Liver (tissue), 9 donors: ENCODE results near the gene CACNA2D1. TPM values are rescaled to one million over a fixed set of nuclear protein-coding genes. Genes with fewer than 3 reads are reported as not detected.

Experiments
- DNase-seq: peaks from one replicate; pipeline ENCODE4 v3.0.0-alpha.2; 2017; ENCODE audit warnings: low spot score
- H3K27ac ChIP-seq, 2 donors: one replicate each; pipeline ENCODE4 v1.7.0; 2013; ENCODE audit warnings: inconsistent platforms in 2 of 2, low read length in 2 of 2, control low read depth in 1 of 2, low read depth in 1 of 2, mild to moderate bottlenecking in 1 of 2
- H3K27me3 ChIP-seq, 4 donors: one replicate each; pipeline versions ENCODE4 v1.6.1 to v1.7.0; 2013; ENCODE audit warnings: low read length in 3 of 4, inconsistent platforms in 1 of 4, mild to moderate bottlenecking in 1 of 4, moderate library complexity in 1 of 4; ENCODE audit not compliant: control insufficient read depth in 4 of 4, insufficient read depth in 4 of 4
- H3K36me3 ChIP-seq, 4 donors: one replicate each; pipeline versions ENCODE4 v1.6.1 to v1.7.0; 2013; ENCODE audit warnings: low read length in 3 of 4, mild to moderate bottlenecking in 3 of 4, low read depth in 1 of 4, moderate library complexity in 1 of 4; ENCODE audit not compliant: control insufficient read depth in 4 of 4, insufficient read depth in 3 of 4
- H3K4me1 ChIP-seq, 4 donors: one replicate each; pipeline versions ENCODE4 v1.6.1 to v1.7.0; 2013; ENCODE audit warnings: low read length in 3 of 4, mild to moderate bottlenecking in 3 of 4, moderate library complexity in 1 of 4; ENCODE audit not compliant: control insufficient read depth in 4 of 4, insufficient read depth in 4 of 4
- H3K4me3 ChIP-seq, 3 donors: one replicate each; pipeline versions ENCODE4 v1.6.1 to v1.7.0; 2013; ENCODE audit warnings: low read length in 3 of 3, control low read depth in 1 of 3, low read depth in 1 of 3, mild to moderate bottlenecking in 1 of 3
- H3K9ac ChIP-seq, 2 donors: one replicate each; pipeline ENCODE4 v1.7.0; 2013; ENCODE audit warnings: low read length in 2 of 2, mild to moderate bottlenecking in 2 of 2, moderate library complexity in 2 of 2, control low read depth in 1 of 2, low read depth in 1 of 2
- H3K9me3 ChIP-seq, 4 donors: one replicate each; pipeline versions ENCODE4 v1.6.1 to v1.7.0; 2013; ENCODE audit warnings: low read length in 3 of 4; ENCODE audit not compliant: control insufficient read depth in 4 of 4
- ATF3 ChIP-seq: IDR thresholded peaks from 2 replicates; pipeline ENCODE4 v1.6.1; 2016; ENCODE audit warnings: antibody characterized with exemption
- CTCF ChIP-seq: fragments of 150-350 bp; IDR thresholded peaks from 2 replicates; pipeline ENCODE4 v1.5.1; 2017; ENCODE audit warnings: improper control_type of control experiment, low read depth, low read length; ENCODE audit not compliant: missing input control
- EGR1 ChIP-seq, 2 donors: IDR thresholded peaks; 2 replicates each; pipeline ENCODE4 v1.6.1; 2016 to 2018; ENCODE audit warnings: antibody characterized with exemption in 2 of 2, low read depth in 2 of 2
- FOXA1 ChIP-seq: IDR thresholded peaks from 2 replicates; pipeline ENCODE4 v1.6.1; 2016; ENCODE audit warnings: antibody characterized with exemption
- FOXA2 ChIP-seq: IDR thresholded peaks from 2 replicates; pipeline ENCODE4 v1.6.1; 2016; ENCODE audit warnings: antibody characterized with exemption
- GABPA ChIP-seq, 2 donors: IDR thresholded peaks in 1 of 2; conservative IDR thresholded peaks in 1 of 2; 2 replicates each; pipeline ENCODE4 v1.6.1; 2016; ENCODE audit warnings: antibody characterized with exemption in 2 of 2, mild to moderate bottlenecking in 1 of 2, moderate library complexity in 1 of 2
- HNF4A ChIP-seq, 2 donors: conservative IDR thresholded peaks; 2 replicates each; pipeline ENCODE4 v1.6.1; 2016; ENCODE audit warnings: antibody characterized with exemption in 2 of 2, mild to moderate bottlenecking in 2 of 2
- HNF4G ChIP-seq: IDR thresholded peaks from 2 replicates; pipeline ENCODE4 v1.6.1; 2016; ENCODE audit warnings: antibody characterized with exemption
- JUND ChIP-seq, 2 donors: IDR thresholded peaks; 2 replicates each; pipeline ENCODE4 v1.6.1; 2016; ENCODE audit warnings: antibody characterized with exemption in 2 of 2
- NR2F2 ChIP-seq: IDR thresholded peaks from 2 replicates; pipeline ENCODE4 v1.6.1; 2016; ENCODE audit warnings: antibody characterized with exemption
- RAD21 ChIP-seq, 2 donors: IDR thresholded peaks; 2 replicates each; pipeline ENCODE4 v1.6.1; 2016; ENCODE audit warnings: antibody characterized with exemption in 2 of 2, mild to moderate bottlenecking in 2 of 2
- REST ChIP-seq: IDR thresholded peaks from 2 replicates; pipeline ENCODE4 v1.6.1; 2016; ENCODE audit warnings: antibody characterized with exemption, mild to moderate bottlenecking
- RXRA ChIP-seq, 2 donors: IDR thresholded peaks; 2 replicates each; pipeline ENCODE4 v1.6.1; 2017 to 2018; ENCODE audit warnings: antibody characterized with exemption in 2 of 2, mild to moderate bottlenecking in 1 of 2
- SP1 ChIP-seq: IDR thresholded peaks from 2 replicates; pipeline ENCODE4 v1.6.1; 2018; ENCODE audit warnings: antibody characterized with exemption, mild to moderate bottlenecking
- TAF1 ChIP-seq: conservative IDR thresholded peaks from 2 replicates; pipeline ENCODE4 v1.6.1; 2016; ENCODE audit warnings: antibody characterized with exemption, mild to moderate bottlenecking
- YY1 ChIP-seq: IDR thresholded peaks from 2 replicates; pipeline ENCODE4 v1.6.1; 2016; ENCODE audit warnings: antibody characterized with exemption, mild to moderate bottlenecking
- ZBTB33 ChIP-seq: IDR thresholded peaks from 2 replicates; pipeline ENCODE4 v1.6.1; 2016; ENCODE audit warnings: antibody characterized with exemption
- WGBS: extraction: QIAGEN DNeasy Blood & Tissue Kit; methylation state at CpG from one replicate; pipeline ENCODE4 v1.1.7; 2013; 5-methylcytosine and 5-hydroxymethylcytosine counted together
- polyA plus RNA-seq, 2 donors: library from polyadenylated mRNA; stranded (reverse) in 1 of 2; unstranded in 1 of 2; fragments of 200-250 nt in 1 of 2; fragments of >200 nt in 1 of 2; fragmentation: Nextera tagmentation in 1 of 2; extraction: Ambion mirVana in 1 of 2; gene quantifications; one replicate each; pipeline versions ENCODE4 v1.2.1 to v1.2.3, GENCODE V29; 2013 to 2015
- total RNA-seq, 2 donors: library from RNA; depleted of rRNA; stranded (reverse); fragments of >200 nt; gene quantifications; one replicate each; pipeline ENCODE4 v1.2.3, GENCODE V29; 2014
- TF ChIP-seq, protein P1 (sequence below): IDR thresholded peaks from 2 replicates; pipeline ENCODE4 v1.6.1; 2016; ENCODE audit warnings: antibody characterized with exemption
- donor health status: healthy.
- donor health status: healthy.
- donor health status: healthy.
- donor health status: healthy.
- donor health status: healthy.

CACNA2D1 gene
- total and polyA plus RNA-seq, 4 donors, result 0.42 to 2.3 (median 0.94) TPM

- no peaks in the 10 kb centered on the region for H3K4me1 ChIP-seq
- TF ChIP-seq ZBTB33 (no peak), FOXA1 (no peak), REST (no peak), JUND (IDR thresholded peaks at IDR 0.05) (no peak), YY1 (no peak), RAD21 (IDR thresholded peaks at IDR 0.05) (no peak), RXRA (IDR thresholded peaks at IDR 0.05) (no peak), NR2F2 (no peak), TAF1 (no peak), CTCF (no peak), HNF4A (conservative IDR thresholded peaks at IDR 0.05) (no peak), FOXA2 (no peak), EGR1 (IDR thresholded peaks at IDR 0.05; ENCODE audit: low read depth in 2 of 2) (no peak), GABPA (IDR thresholded peaks at IDR 0.05 in 1 of 2, conservative IDR thresholded peaks at IDR 0.05 in 1 of 2) (no peak), ATF3 (no peak), HNF4G (no peak), SP1 (no peak)
- TF ChIP-seq, protein P1, sequence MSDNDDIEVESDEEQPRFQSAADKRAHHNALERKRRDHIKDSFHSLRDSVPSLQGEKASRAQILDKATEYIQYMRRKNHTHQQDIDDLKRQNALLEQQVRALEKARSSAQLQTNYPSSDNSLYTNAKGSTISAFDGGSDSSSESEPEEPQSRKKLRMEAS, result no peak
- no peak overlapping the region for H3K4me3 ChIP-seq
- H3K9ac ChIP-seq, result no peak overlapping the region
- no peaks in the 10 kb centered on the region for H3K36me3 ChIP-seq
- no peak overlapping the region for H3K27ac ChIP-seq
- H3K9me3 ChIP-seq, result no peaks in the 10 kb centered on the region
- DNase-seq, result no peak
- H3K27me3 ChIP-seq, result no peaks in the 10 kb centered on the region
- WGBS, result 85% methylated on average over 10 of the region's 10 CpGs
Observed at GRCh38 chr7:82410461-82410860, 33.1 kb downstream of the CACNA2D1 start.
